Coronary artery (tissue), 2 donors: Measurements from ENCODE around the gene CUX1.

ENCODE experiments used
- DNase-seq: peaks from one replicate; pipeline ENCODE4 v3.0.0-alpha.2; 2017; ENCODE audit warnings: low spot score
- H3K27ac ChIP-seq, 2 donors: fragments of 200-600 bp; sonication (generic); one replicate each; pipeline ENCODE4 v1.5.1; 2016 to 2019
- H3K4me3 ChIP-seq: fragments of 200-600 bp; sonication (generic); 2 replicates; pipeline ENCODE4 v1.5.1; 2016; ENCODE audit warnings: mild to moderate bottlenecking, moderate library complexity
- TF ChIP-seq, protein P1 (sequence below): fragments of 200-600 bp; sonication (generic); IDR thresholded peaks from one replicate; pipeline ENCODE4 v1.5.1; 2019; ENCODE audit warnings: antibody characterized with exemption

CUX1 gene

GRCh38 chr7:102094316-102094650 lies 276.9 kb downstream of the CUX1 start:
- H3K4me3 ChIP-seq: no peak overlapping the region
- TF ChIP-seq, protein P1, sequence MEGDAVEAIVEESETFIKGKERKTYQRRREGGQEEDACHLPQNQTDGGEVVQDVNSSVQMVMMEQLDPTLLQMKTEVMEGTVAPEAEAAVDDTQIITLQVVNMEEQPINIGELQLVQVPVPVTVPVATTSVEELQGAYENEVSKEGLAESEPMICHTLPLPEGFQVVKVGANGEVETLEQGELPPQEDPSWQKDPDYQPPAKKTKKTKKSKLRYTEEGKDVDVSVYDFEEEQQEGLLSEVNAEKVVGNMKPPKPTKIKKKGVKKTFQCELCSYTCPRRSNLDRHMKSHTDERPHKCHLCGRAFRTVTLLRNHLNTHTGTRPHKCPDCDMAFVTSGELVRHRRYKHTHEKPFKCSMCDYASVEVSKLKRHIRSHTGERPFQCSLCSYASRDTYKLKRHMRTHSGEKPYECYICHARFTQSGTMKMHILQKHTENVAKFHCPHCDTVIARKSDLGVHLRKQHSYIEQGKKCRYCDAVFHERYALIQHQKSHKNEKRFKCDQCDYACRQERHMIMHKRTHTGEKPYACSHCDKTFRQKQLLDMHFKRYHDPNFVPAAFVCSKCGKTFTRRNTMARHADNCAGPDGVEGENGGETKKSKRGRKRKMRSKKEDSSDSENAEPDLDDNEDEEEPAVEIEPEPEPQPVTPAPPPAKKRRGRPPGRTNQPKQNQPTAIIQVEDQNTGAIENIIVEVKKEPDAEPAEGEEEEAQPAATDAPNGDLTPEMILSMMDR: no peak
- DNase-seq: no peak
- H3K27ac ChIP-seq: no peak overlapping the region

- H3K27ac ChIP-seq: no peak overlapping the region
Observed at GRCh38 chr7:102095321-102096011, 278.0 kb downstream of the CUX1 start.

DNA sequence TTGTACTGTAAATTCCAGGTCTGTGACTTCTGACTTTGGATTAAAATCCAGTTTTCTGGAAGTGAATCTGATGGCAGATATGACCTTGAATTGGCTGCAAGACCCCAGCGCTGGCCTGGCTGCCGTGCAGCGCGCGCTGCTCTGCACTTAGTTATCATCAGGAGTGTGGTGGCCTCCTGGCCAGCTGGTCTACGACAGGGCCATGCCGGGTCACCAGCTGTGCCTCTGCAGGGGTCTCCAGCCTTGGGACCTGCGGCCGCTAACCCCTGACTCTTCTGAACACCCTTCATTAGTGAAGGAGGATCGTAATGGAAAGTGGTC lies 278.5 kb downstream of the CUX1 start:
- no peak overlapping the region for H3K4me3 ChIP-seq
- TF ChIP-seq, protein P1: no peak
- DNase-seq: no peak
- H3K27ac ChIP-seq: no peak overlapping the region

More at GRCh38 chr7:102095321-102096011, 278.0 kb downstream of the CUX1 start:
- TF ChIP-seq, protein P1: no peak
- no peak overlapping the region for H3K4me3 ChIP-seq
- DNase-seq: no peak

- no peak for DNase-seq
- Histone ChIP-seq H3K4me3 (no peak overlapping the region), H3K27ac (no peak overlapping the region)
- TF ChIP-seq, protein P1: no peak
Observed at GRCh38 chr7:102096706-102097427, 279.4 kb downstream of the CUX1 start.

GRCh38 chr7:102097601-102098161 lies 280.3 kb downstream of the CUX1 start:
- Histone ChIP-seq H3K27ac (no peak overlapping the region), H3K4me3 (no peak overlapping the region)
- no peak for DNase-seq
- TF ChIP-seq, protein P1: no peak

DNA sequence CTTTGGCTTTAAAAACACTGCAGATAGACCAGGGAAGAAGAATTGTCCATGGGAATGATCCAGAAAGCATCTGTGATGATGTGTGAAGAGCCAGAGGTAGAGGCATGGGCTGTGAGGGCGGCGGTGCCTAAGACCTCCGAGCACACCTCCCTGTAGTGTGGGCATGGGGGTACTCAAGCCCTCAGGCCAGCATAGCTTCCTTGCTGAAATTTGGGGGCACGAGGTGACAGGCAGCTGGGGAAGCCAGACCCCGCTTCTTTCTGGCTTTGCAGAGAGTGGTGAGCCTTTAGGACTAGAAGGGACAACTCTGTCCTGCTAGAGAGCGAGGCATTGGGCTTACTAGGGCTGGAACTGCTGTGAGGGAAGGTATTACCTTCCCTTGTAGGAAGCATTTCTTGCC lies 281.6 kb downstream of the CUX1 start:
- no peak for DNase-seq
- Histone ChIP-seq H3K27ac (no peak overlapping the region), H3K4me3 (no peak overlapping the region)
- TF ChIP-seq, protein P1: no peak

DNA sequence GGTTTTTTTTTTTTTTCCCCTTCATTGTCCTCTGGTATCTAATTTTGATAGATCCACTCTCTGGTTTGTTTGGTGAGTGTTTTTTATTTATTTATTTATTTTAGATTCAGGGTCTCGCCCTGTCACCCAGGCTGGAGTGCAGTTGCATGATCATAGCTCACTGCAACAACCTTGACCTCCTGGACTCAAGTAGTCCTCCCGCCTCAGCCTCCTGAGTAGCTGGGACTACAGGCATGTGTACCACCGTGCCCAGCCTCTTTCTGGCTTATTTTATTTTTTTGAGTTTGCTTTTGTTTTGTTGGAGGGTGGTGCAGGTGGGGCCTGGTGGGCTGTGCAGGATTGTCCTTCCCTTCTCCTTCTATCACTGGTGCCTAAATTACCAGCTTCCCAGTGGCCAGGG lies 282.0 kb downstream of the CUX1 start:
- no peak overlapping the region for H3K4me3 ChIP-seq
- TF ChIP-seq, protein P1: no peak
- H3K27ac ChIP-seq: no peak overlapping the region
- DNase-seq: no peak
